ENCODE results near the gene CRB2.

Gene CRB2

GRCh38 chr9:123355761-123356431 is at the start of gene CRB2:
TSS of gene CRB2 (plus strand) at chr9:123356197. CDS start at chr9:123356261, 64 bp downstream.
- DNase-seq: no peak

- no peak for DNase-seq
Observed at GRCh38 chr9:123309611-123310010, 46.4 kb upstream of the CRB2 start.

GRCh38 chr9:123310551-123311249 is 45.3 kb upstream of the CRB2 start:
- no peak for DNase-seq

- no peak for DNase-seq
Observed at GRCh38 chr9:123311250-123311752, 44.7 kb upstream of the CRB2 start.

- no peak for DNase-seq
Observed at GRCh38 chr9:123312306-123312877, 43.6 kb upstream of the CRB2 start.

GRCh38 chr9:123314617-123315016 is 41.4 kb upstream of the CRB2 start:
- no peak for DNase-seq

GRCh38 chr9:123315635-123316034 is 40.4 kb upstream of the CRB2 start:
- DNase-seq: no peak

- no peak for DNase-seq
Observed at GRCh38 chr9:123316053-123316718, 39.8 kb upstream of the CRB2 start.

GRCh38 chr9:123318202-123318601 is 37.8 kb upstream of the CRB2 start:
- no peak for DNase-seq

- no peak for DNase-seq
Observed at GRCh38 chr9:123318961-123319421, 37.0 kb upstream of the CRB2 start.

- no peak for DNase-seq
Observed at GRCh38 chr9:123319541-123320339, 36.3 kb upstream of the CRB2 start.

- DNase-seq: no peak
Observed at GRCh38 chr9:123320814-123321213, 35.2 kb upstream of the CRB2 start.

GRCh38 chr9:123321616-123322272 is 34.3 kb upstream of the CRB2 start:
- no peak for DNase-seq

- peak; percentile 70 for DNase-seq
Observed at GRCh38 chr9:123322273-123323195, 33.5 kb upstream of the CRB2 start.

- DNase-seq: no peak
Observed at GRCh38 chr9:123323196-123324013, 32.6 kb upstream of the CRB2 start.

- no peak for DNase-seq
Observed at GRCh38 chr9:123324767-123325183, 31.2 kb upstream of the CRB2 start.

GRCh38 chr9:123326187-123326586 is 29.8 kb upstream of the CRB2 start:
- no peak for DNase-seq

- DNase-seq: no peak
Observed at GRCh38 chr9:123326662-123327093, 29.3 kb upstream of the CRB2 start.

- DNase-seq: no peak
Observed at GRCh38 chr9:123327697-123328100, 28.3 kb upstream of the CRB2 start.
